HepG2 (cell line): ENCODE measurements around the gene FBP2. TPM values are rescaled to one million over a fixed set of nuclear protein-coding genes. Genes with fewer than 3 reads are reported as not detected.

ENCODE experiments used
- ATF7-NPFF ChIP-seq: sonication (generic); formaldehyde crosslinking; IDR thresholded peaks from 2 replicates; pipeline ENCODE4 v1.8.1; 2023; ENCODE audit warnings: mild to moderate bottlenecking, low read depth, missing genetic modification reagents, moderate library complexity
- GATAD1 ChIP-seq: IDR thresholded peaks from 2 replicates; pipeline ENCODE4 v1.6.1; 2016; ENCODE audit warnings: missing genetic modification reagents, missing compliant biosample characterization
- GPN1 ChIP-seq: sonication (generic); formaldehyde crosslinking; IDR thresholded peaks from 2 replicates; pipeline ENCODE4 v1.5.1; 2020; ENCODE audit warnings: missing genetic modification reagents, borderline replicate concordance
- MIXL1 ChIP-seq: IDR thresholded peaks from 2 replicates; pipeline ENCODE4 v1.6.1; 2016
- RAD21 ChIP-seq: fragments of 450-650 bp; formaldehyde crosslinking; IDR thresholded peaks from 2 replicates; pipeline ENCODE4 v1.5.0; 2020; ENCODE audit warnings: mild to moderate bottlenecking
- SKI ChIP-seq: fragments of 450-650 bp; IDR thresholded peaks from one replicate; pipeline ENCODE4 v1.6.1; 2018; ENCODE audit warnings: mild to moderate bottlenecking; ENCODE audit not compliant: partially characterized antibody
- SOX13 ChIP-seq, 3 experiments: fragments of 450-650 bp in 1 of 3; sonication (generic) in 1 of 3; formaldehyde crosslinking in 1 of 3; IDR thresholded peaks in 2 of 3; conservative IDR thresholded peaks in 1 of 3; 2 replicates each; pipeline versions ENCODE4 v1.5.0 to v1.6.1; 2016 to 2020; ENCODE audit warnings: antibody characterized with exemption in 1 of 3, mild to moderate bottlenecking in 1 of 3, missing compliant biosample characterization in 1 of 3, missing genetic modification reagents in 1 of 3, moderate library complexity in 1 of 3
- ZKSCAN8 ChIP-seq: IDR thresholded peaks from 2 replicates; pipeline ENCODE4 v1.6.1; 2016; ENCODE audit warnings: borderline replicate concordance, missing genetic modification reagents, missing compliant biosample characterization
- ZNF552 ChIP-seq: sonication (generic); formaldehyde crosslinking; IDR thresholded peaks from 2 replicates; pipeline ENCODE4 v1.9.0; 2022; ENCODE audit warnings: missing genetic modification reagents, mild to moderate bottlenecking, borderline replicate concordance
- ZNF558 ChIP-seq: sonication (generic); formaldehyde crosslinking; IDR thresholded peaks from 2 replicates; pipeline ENCODE4 v1.9.0; 2022; ENCODE audit warnings: mild to moderate bottlenecking, missing genetic modification reagents, borderline replicate concordance
- ZNF687 ChIP-seq: sonication (generic); formaldehyde crosslinking; IDR thresholded peaks from 2 replicates; pipeline ENCODE4 v1.5.1; 2020; ENCODE audit warnings: mild to moderate bottlenecking, missing genetic modification reagents, moderate library complexity
- ZNF704 ChIP-seq: sonication (generic); formaldehyde crosslinking; IDR thresholded peaks from 2 replicates; pipeline ENCODE4 v1.8.1; 2023; ENCODE audit warnings: mild to moderate bottlenecking, inconsistent platforms, moderate library complexity, missing genetic modification reagents, borderline replicate concordance
- ZNF788 ChIP-seq: sonication (generic); formaldehyde crosslinking; IDR thresholded peaks from 2 replicates; pipeline ENCODE4 v1.5.0; 2020; ENCODE audit warnings: mild to moderate bottlenecking, missing genetic modification reagents, borderline replicate concordance
- ZNF839 ChIP-seq: sonication (generic); formaldehyde crosslinking; IDR thresholded peaks from 2 replicates; pipeline ENCODE4 v1.4.0; 2020; ENCODE audit warnings: missing genetic modification reagents, mild to moderate bottlenecking, borderline replicate concordance
- ZXDC ChIP-seq: sonication (generic); formaldehyde crosslinking; IDR thresholded peaks from 2 replicates; pipeline ENCODE4 v1.5.0; 2020; ENCODE audit warnings: mild to moderate bottlenecking, missing genetic modification reagents
- polyA plus RNA-seq, 8 experiments: library from polyadenylated mRNA; depleted of rRNA in 3 of 8; stranded (reverse) in 7 of 8; unstranded in 1 of 8; fragments of >200 nt; fragmentation: Illumina TruSeq in 4 of 8; extraction: Trizol in 4 of 8; gene quantifications; 2 replicates each; pipeline versions ENCODE4 v1.2.1 to v1.2.3, GENCODE V29; 2011 to 2016; ENCODE audit warnings: low read depth in 4 of 8, missing spikeins in 1 of 8, mixed read lengths in 1 of 8; ENCODE audit not compliant: insufficient read depth in 1 of 8
- total RNA-seq, 5 experiments: library from RNA; depleted of rRNA; stranded (reverse); fragments of >200 nt; fragmentation: Illumina TruSeq; extraction: Trizol; gene quantifications; 2 replicates each; pipeline ENCODE4 v1.2.3, GENCODE V29; 2016; ENCODE audit warnings: low read depth in 1 of 5
- TF ChIP-seq, protein P1 (sequence below): sonication (generic); formaldehyde crosslinking; IDR thresholded peaks from 2 replicates; pipeline ENCODE4 v1.4.0; 2020; ENCODE audit warnings: missing genetic modification reagents, borderline replicate concordance
- TF ChIP-seq, protein P2 (sequence below): IDR thresholded peaks from 2 replicates; pipeline ENCODE4 v1.6.1; 2016; ENCODE audit warnings: mild to moderate bottlenecking, missing biosample characterization, missing genetic modification reagents

The FBP2 gene
- total and polyA plus RNA-seq, 2 of the 13 experiments (the other 11 are each of a cell fraction or from before 2014, with no cell fraction given) = not detected

- TF ChIP-seq ZNF687 (CRISPR knock-in tag) (peak; percentile 46; the same call in 1 of the 2 replicates), SKI (no peak), RAD21 (CRISPR knock-in tag) (peak; percentile 73; the same call in 1 of the 2 replicates), ZNF839 (CRISPR knock-in tag) (no peak), ZXDC (CRISPR knock-in tag) (no peak), GPN1 (CRISPR knock-in tag) (no peak), ZKSCAN8 (peak; percentile 21; the same call in 1 of the 2 replicates), ZNF558 (CRISPR knock-in tag) (no peak), ZNF788 (peak; percentile 44; the same call in 1 of the 2 replicates), GATAD1 (peak; percentile 60; the same call in 1 of the 2 replicates), ATF7-NPFF (no peak), SOX13 (IDR thresholded peaks at IDR 0.05) (no peak), SOX13 (CRISPR knock-in tag; conservative IDR thresholded peaks at IDR 0.05 in 1 of 2, IDR thresholded peaks at IDR 0.05 in 1 of 2) (0 out of 4 replicates have a peak, but pooled peaks of 1 of the 2 experiments have one; percentile 5), MIXL1 (CRISPR knock-in tag) (no peak), ZNF704 (no peak), ZNF552 (CRISPR knock-in tag) (no peak)
- TF ChIP-seq, protein P1, sequence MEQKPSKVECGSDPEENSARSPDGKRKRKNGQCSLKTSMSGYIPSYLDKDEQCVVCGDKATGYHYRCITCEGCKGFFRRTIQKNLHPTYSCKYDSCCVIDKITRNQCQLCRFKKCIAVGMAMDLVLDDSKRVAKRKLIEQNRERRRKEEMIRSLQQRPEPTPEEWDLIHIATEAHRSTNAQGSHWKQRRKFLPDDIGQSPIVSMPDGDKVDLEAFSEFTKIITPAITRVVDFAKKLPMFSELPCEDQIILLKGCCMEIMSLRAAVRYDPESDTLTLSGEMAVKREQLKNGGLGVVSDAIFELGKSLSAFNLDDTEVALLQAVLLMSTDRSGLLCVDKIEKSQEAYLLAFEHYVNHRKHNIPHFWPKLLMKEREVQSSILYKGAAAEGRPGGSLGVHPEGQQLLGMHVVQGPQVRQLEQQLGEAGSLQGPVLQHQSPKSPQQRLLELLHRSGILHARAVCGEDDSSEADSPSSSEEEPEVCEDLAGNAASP (CRISPR knock-in tag) = no peak
- TF ChIP-seq, protein P2, sequence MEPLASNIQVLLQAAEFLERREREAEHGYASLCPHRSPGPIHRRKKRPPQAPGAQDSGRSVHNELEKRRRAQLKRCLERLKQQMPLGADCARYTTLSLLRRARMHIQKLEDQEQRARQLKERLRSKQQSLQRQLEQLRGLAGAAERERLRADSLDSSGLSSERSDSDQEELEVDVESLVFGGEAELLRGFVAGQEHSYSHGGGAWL = no peak
Observed at GRCh38 chr9:94603259-94604160, 9.9 kb upstream of the FBP2 start (continued).
